Astrocyte (in vitro differentiated cells and primary cell): ENCODE data around the gene F2. TPM values are rescaled to one million over a fixed set of nuclear protein-coding genes. Genes with fewer than 3 reads are reported as not detected.
A peak's percentile ranks its signal among the peaks of the same experiment; 100 is the strongest.

ENCODE experiments used
- DNase-seq: peaks from one replicate; pipeline ENCODE4 v3.0.0-alpha.2; 2010; ENCODE audit warnings: low read depth
- FAIRE-seq: peaks from 2 replicates; lab custom pipeline; 2011; peaks lifted over from hg19 to GRCh38; lab: Jason Lieb, UNC
- H2AFZ ChIP-seq: 2 replicates; pipeline ENCODE4 v1.6.0; 2012; ENCODE audit warnings: low read depth, low read length, inconsistent platforms
- H3K27ac ChIP-seq: 2 replicates; pipeline ENCODE4 v1.5.1; 2011; ENCODE audit warnings: low read depth, low read length, inconsistent platforms
- H3K27me3 ChIP-seq: 2 replicates; pipeline ENCODE4 v1.6.0; 2011; ENCODE audit warnings: low read length, inconsistent platforms; ENCODE audit not compliant: insufficient read depth
- H3K36me3 ChIP-seq: 2 replicates; pipeline ENCODE4 v1.5.1; 2011; ENCODE audit warnings: low read length, inconsistent platforms; ENCODE audit not compliant: insufficient read depth
- H3K4me1 ChIP-seq: 2 replicates; pipeline ENCODE4 v1.5.1; 2011; ENCODE audit warnings: low read length, inconsistent platforms; ENCODE audit not compliant: insufficient read depth
- H3K4me2 ChIP-seq: 2 replicates; pipeline ENCODE4 v1.6.0; 2012; ENCODE audit warnings: low read length, inconsistent platforms
- H3K4me3 ChIP-seq: 2 replicates; pipeline ENCODE4 v1.5.1; 2011; ENCODE audit warnings: low read depth, mild to moderate bottlenecking, low read length, inconsistent platforms; ENCODE audit not compliant: insufficient read depth
- H3K79me2 ChIP-seq: 2 replicates; pipeline ENCODE4 v1.6.0; 2012; ENCODE audit warnings: mild to moderate bottlenecking, low read length, inconsistent platforms; ENCODE audit not compliant: insufficient read depth
- H3K9ac ChIP-seq: 2 replicates; pipeline ENCODE4 v1.6.0; 2012; ENCODE audit warnings: mild to moderate bottlenecking, low read length, inconsistent platforms
- H3K9me3 ChIP-seq: 2 replicates; pipeline ENCODE4 v1.5.1; 2012; ENCODE audit warnings: low read depth, mild to moderate bottlenecking, low read length, inconsistent platforms; ENCODE audit not compliant: insufficient read depth
- H4K20me1 ChIP-seq: 2 replicates; pipeline ENCODE4 v1.6.0; 2012; ENCODE audit warnings: low read length, inconsistent platforms; ENCODE audit not compliant: insufficient read depth
- H3K27ac Mint-ChIP-seq: one replicate; pipeline ENCODE4 v1.8.0; 2021; ENCODE audit warnings: mild to moderate bottlenecking, mixed read lengths; ENCODE audit not compliant: unreplicated experiment
- H3K27me3 Mint-ChIP-seq: one replicate; pipeline ENCODE4 v1.8.0; 2021; ENCODE audit warnings: low read depth, mixed read lengths; ENCODE audit not compliant: unreplicated experiment
- H3K36me3 Mint-ChIP-seq: one replicate; pipeline ENCODE4 v1.8.0; 2021; ENCODE audit warnings: low read depth, mixed read lengths; ENCODE audit not compliant: unreplicated experiment
- H3K4me1 Mint-ChIP-seq: one replicate; pipeline ENCODE4 v1.8.0; 2021; ENCODE audit warnings: low read depth, mixed read lengths; ENCODE audit not compliant: unreplicated experiment
- H3K4me3 Mint-ChIP-seq: one replicate; pipeline ENCODE4 v1.8.0; 2021; ENCODE audit warnings: mild to moderate bottlenecking, moderate library complexity, mixed read lengths; ENCODE audit not compliant: unreplicated experiment
- H3K9me3 Mint-ChIP-seq: one replicate; pipeline ENCODE4 v1.8.0; 2021; ENCODE audit warnings: mild to moderate bottlenecking, mixed read lengths; ENCODE audit not compliant: unreplicated experiment
- EZH2 ChIP-seq: IDR thresholded peaks from 2 replicates; pipeline ENCODE4 v1.6.1; 2012; ENCODE audit warnings: mild to moderate bottlenecking, low read length, inconsistent platforms; ENCODE audit not compliant: insufficient read depth
- total RNA-seq: library from RNA; stranded (reverse); gene quantifications from 2 replicates; pipeline ENCODE4 v1.2.1, GENCODE V29; 2021
- TF ChIP-seq, protein P1 (sequence below): IDR thresholded peaks from 2 replicates; pipeline ENCODE4 v1.5.1; 2011; ENCODE audit warnings: low read depth, mild to moderate bottlenecking, inconsistent platforms, low read length, moderate library complexity; ENCODE audit not compliant: insufficient read depth

The F2 gene
- total RNA-seq, 1 donor from 2014 or later: 0.57 TPM

DNA sequence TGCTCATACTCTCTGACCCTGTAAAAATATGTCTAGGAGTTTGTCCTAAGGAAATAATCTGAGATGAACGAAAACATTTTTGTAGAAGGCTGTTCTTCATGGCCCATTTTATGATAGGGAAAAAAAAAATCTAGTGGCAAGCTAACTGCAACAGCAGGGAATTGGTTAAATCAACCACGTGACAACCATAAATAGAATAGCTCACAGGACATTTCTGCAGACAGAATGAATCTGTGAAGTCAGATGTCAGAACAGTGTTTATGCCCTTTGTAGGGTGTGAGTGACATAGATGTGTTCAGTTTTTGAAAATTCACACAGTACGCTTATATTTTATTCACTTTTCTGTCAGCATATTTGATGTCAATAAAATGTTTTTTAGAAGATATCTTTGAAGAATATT lies 34.6 kb upstream of the F2 start:
- Histone ChIP-seq H3K36me3 (peaks cover 13% of the 10 kb centered on the region), H3K27ac (no peak overlapping the region), H4K20me1 (peaks cover 8% of the 10 kb centered on the region), H3K4me2 (no peak overlapping the region), H3K79me2 (peaks cover 13% of the 10 kb centered on the region), H3K9ac (no peak overlapping the region), H3K9me3 (no peaks in the 10 kb centered on the region), H3K4me1 (peaks cover 10% of the 10 kb centered on the region), H2AFZ (no peak overlapping the region), H3K4me3 (no peak overlapping the region), H3K27me3 (no peaks in the 10 kb centered on the region)
- H3K27me3 Mint-ChIP-seq: no peaks in the 10 kb centered on the region
- no peaks in the 10 kb centered on the region for H3K9me3 Mint-ChIP-seq
- no peak overlapping the region for H3K4me3 Mint-ChIP-seq
- no peak for FAIRE-seq
- DNase-seq: no peak
- TF ChIP-seq EZH2: no peak
- TF ChIP-seq, protein P1, sequence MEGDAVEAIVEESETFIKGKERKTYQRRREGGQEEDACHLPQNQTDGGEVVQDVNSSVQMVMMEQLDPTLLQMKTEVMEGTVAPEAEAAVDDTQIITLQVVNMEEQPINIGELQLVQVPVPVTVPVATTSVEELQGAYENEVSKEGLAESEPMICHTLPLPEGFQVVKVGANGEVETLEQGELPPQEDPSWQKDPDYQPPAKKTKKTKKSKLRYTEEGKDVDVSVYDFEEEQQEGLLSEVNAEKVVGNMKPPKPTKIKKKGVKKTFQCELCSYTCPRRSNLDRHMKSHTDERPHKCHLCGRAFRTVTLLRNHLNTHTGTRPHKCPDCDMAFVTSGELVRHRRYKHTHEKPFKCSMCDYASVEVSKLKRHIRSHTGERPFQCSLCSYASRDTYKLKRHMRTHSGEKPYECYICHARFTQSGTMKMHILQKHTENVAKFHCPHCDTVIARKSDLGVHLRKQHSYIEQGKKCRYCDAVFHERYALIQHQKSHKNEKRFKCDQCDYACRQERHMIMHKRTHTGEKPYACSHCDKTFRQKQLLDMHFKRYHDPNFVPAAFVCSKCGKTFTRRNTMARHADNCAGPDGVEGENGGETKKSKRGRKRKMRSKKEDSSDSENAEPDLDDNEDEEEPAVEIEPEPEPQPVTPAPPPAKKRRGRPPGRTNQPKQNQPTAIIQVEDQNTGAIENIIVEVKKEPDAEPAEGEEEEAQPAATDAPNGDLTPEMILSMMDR: no peak
- peaks cover 22% of the 10 kb centered on the region for H3K36me3 Mint-ChIP-seq
- peaks cover 8% of the 10 kb centered on the region for H3K4me1 Mint-ChIP-seq
- no peak overlapping the region for H3K27ac Mint-ChIP-seq

DNA sequence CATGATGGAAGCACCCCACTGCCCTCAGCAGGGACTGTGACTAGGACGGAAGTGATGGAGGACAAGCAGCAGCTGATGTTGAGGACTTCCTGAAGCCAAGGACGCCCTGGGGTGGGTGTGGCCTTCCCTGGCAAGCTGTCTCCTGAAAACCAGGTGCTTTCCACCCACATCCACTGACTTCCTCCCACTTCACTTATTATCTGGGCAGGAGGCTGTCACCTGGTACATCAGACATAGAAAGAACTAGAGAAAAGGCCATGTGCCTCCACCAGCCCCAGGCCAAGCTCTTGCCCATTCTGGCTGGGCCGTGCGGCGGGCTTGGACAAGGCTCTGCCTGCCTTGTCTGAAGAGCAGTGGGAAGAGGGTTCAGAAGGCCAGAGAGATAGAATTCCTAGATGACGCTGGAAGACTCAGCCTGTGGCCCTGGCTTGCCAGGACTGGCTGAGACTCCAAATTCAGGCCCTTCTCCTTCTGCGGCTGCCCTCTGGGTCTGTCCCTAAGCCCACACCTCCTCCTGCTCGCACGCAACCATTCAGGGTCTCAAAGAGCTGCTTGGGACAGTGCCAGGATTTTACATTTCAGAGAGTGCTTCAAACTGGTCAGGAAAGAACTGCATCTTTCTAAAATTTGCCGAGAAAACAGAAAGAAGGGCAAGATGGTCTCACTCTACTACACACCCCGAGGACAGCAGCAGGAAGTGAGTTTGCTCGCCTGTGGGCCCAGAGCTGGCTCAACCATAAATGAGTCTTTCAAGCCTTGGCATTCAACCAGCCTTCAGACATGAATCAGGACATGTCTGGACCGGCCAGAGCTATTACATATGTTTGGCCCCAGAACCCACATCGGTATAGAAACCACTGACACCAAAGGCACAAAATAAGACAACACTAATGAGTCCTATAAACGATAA lies 31.9 kb upstream of the F2 start:
- Mint-ChIP-seq H3K9me3 (no peaks in the 10 kb centered on the region), H3K4me1 (peaks cover 8% of the 10 kb centered on the region), H3K4me3 (no peak overlapping the region), H3K36me3 (peaks cover 18% of the 10 kb centered on the region), H3K27me3 (no peaks in the 10 kb centered on the region), H3K27ac (no peak overlapping the region)
- H3K27me3 ChIP-seq: no peaks in the 10 kb centered on the region
- peak overlapping the region; percentile 16 for H3K9ac ChIP-seq
- H3K9me3 ChIP-seq: no peaks in the 10 kb centered on the region
- H4K20me1 ChIP-seq: peaks cover 8% of the 10 kb centered on the region
- H3K4me2 ChIP-seq: peak overlapping the region; percentile 7
- H3K4me3 ChIP-seq: no peak overlapping the region
- FAIRE-seq (no peak), DNase-seq (peak; percentile 82)
- H3K4me1 ChIP-seq: peaks cover 10% of the 10 kb centered on the region
- TF ChIP-seq, protein P1: no peak
- TF ChIP-seq EZH2: no peak
- peaks cover 13% of the 10 kb centered on the region for H3K79me2 ChIP-seq
- peaks cover 13% of the 10 kb centered on the region for H3K36me3 ChIP-seq
- H2AFZ ChIP-seq: no peak overlapping the region
- peak overlapping the region; percentile 35 for H3K27ac ChIP-seq

DNA sequence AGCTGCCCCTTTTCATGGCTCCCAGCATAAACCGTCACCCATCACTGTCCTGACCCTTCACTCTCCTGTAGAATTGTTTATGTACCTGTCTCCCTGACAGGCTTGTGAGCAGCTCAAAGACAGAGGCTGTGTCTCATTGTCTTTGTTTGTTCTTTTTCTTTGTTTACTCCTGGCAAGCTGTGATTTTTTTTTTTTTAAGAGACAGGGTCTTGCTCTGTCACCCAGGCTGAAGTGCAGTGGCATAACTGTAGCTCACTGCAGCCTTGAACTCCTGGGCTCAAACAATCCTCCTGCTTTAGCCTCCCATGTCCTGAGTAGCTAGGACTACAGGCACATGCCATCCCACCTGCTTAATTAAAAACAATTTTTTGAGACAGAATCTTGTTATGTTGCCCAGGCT lies 28.3 kb upstream of the F2 start:
- H3K4me3 Mint-ChIP-seq: no peak overlapping the region
- FAIRE-seq (no peak), DNase-seq (no peak)
- Histone ChIP-seq H3K27ac (no peak overlapping the region), H3K9ac (no peak overlapping the region), H4K20me1 (peaks cover 7% of the 10 kb centered on the region), H3K27me3 (no peaks in the 10 kb centered on the region), H2AFZ (no peak overlapping the region), H3K36me3 (peaks cover 25% of the 10 kb centered on the region), H3K4me1 (peaks cover 10% of the 10 kb centered on the region), H3K9me3 (no peaks in the 10 kb centered on the region), H3K4me2 (no peak overlapping the region), H3K4me3 (no peak overlapping the region), H3K79me2 (peaks cover 18% of the 10 kb centered on the region)
- TF ChIP-seq, protein P1: no peak
- TF ChIP-seq EZH2: no peak
- H3K27ac Mint-ChIP-seq: peak overlapping the region; percentile 41
- no peaks in the 10 kb centered on the region for H3K9me3 Mint-ChIP-seq
- H3K36me3 Mint-ChIP-seq: peaks cover 31% of the 10 kb centered on the region
- peaks cover 24% of the 10 kb centered on the region for H3K4me1 Mint-ChIP-seq
- H3K27me3 Mint-ChIP-seq: no peaks in the 10 kb centered on the region
